ENCODE measurements around the gene DTNBP1. TPM values are rescaled to one million over a fixed set of nuclear protein-coding genes. Genes with fewer than 3 reads are reported as not detected.
"Not testable (repeated sequence)": the region's sequence is repeated elsewhere in the genome, so short reads cannot be mapped to it uniquely, and the experiment has no call there.

Gene DTNBP1
- total RNA-seq, 1 donor from 2014 or later: 20.1 TPM

- no peaks in the 10 kb centered on the region for H3K9me3 Mint-ChIP-seq (ENCODE audit: unreplicated experiment)
- H3K27me3 Mint-ChIP-seq (ENCODE audit: unreplicated experiment): peaks cover 39% of the 10 kb centered on the region
- no peak overlapping the region for H3K4me3 Mint-ChIP-seq (ENCODE audit: unreplicated experiment)
- no peak for TF ChIP-seq CTCF (IDR thresholded peaks at IDR 0.05)
- DNase-seq (ENCODE audit: extremely low spot score, unreplicated experiment): no peak
- H3K4me1 Mint-ChIP-seq (ENCODE audit: unreplicated experiment): no peaks in the 10 kb centered on the region
- no peaks in the 10 kb centered on the region for H3K36me3 Mint-ChIP-seq (ENCODE audit: unreplicated experiment)
- H3K27ac Mint-ChIP-seq (ENCODE audit: unreplicated experiment): no peak overlapping the region
Observed at GRCh38 chr6:15674690-15675386, 12.0 kb upstream of the DTNBP1 start.

- no peaks in the 10 kb centered on the region for H3K4me1 Mint-ChIP-seq (ENCODE audit: unreplicated experiment)
- H3K4me3 Mint-ChIP-seq (ENCODE audit: unreplicated experiment): no peak overlapping the region
- no peaks in the 10 kb centered on the region for H3K36me3 Mint-ChIP-seq (ENCODE audit: unreplicated experiment)
- peaks cover 51% of the 10 kb centered on the region for H3K27me3 Mint-ChIP-seq (ENCODE audit: unreplicated experiment)
- H3K9me3 Mint-ChIP-seq (ENCODE audit: unreplicated experiment): no peaks in the 10 kb centered on the region
- DNase-seq (ENCODE audit: extremely low spot score, unreplicated experiment): no peak
- no peak for TF ChIP-seq CTCF (IDR thresholded peaks at IDR 0.05)
- H3K27ac Mint-ChIP-seq (ENCODE audit: unreplicated experiment): no peak overlapping the region
Observed at GRCh38 chr6:15673666-15674065, 10.8 kb upstream of the DTNBP1 start.

GRCh38 chr6:15672818-15673217 lies 10.0 kb upstream of the DTNBP1 start:
- Mint-ChIP-seq H3K4me1 (ENCODE audit: unreplicated experiment) (no peaks in the 10 kb centered on the region), H3K27ac (ENCODE audit: unreplicated experiment) (no peak overlapping the region), H3K9me3 (ENCODE audit: unreplicated experiment) (no peaks in the 10 kb centered on the region), H3K4me3 (ENCODE audit: unreplicated experiment) (no peak overlapping the region), H3K27me3 (ENCODE audit: unreplicated experiment) (peaks cover 58% of the 10 kb centered on the region), H3K36me3 (ENCODE audit: unreplicated experiment) (no peaks in the 10 kb centered on the region)
- TF ChIP-seq CTCF (IDR thresholded peaks at IDR 0.05): no peak
- no peak for DNase-seq (ENCODE audit: extremely low spot score, unreplicated experiment)

- Mint-ChIP-seq H3K36me3 (ENCODE audit: unreplicated experiment) (no peaks in the 10 kb centered on the region), H3K4me1 (ENCODE audit: unreplicated experiment) (no peaks in the 10 kb centered on the region), H3K4me3 (ENCODE audit: unreplicated experiment) (no peak overlapping the region), H3K27me3 (ENCODE audit: unreplicated experiment) (peaks cover 57% of the 10 kb centered on the region), H3K27ac (ENCODE audit: unreplicated experiment) (no peak overlapping the region), H3K9me3 (ENCODE audit: unreplicated experiment) (no peaks in the 10 kb centered on the region)
- TF ChIP-seq CTCF (IDR thresholded peaks at IDR 0.05): no peak
- no peak for DNase-seq (ENCODE audit: extremely low spot score, unreplicated experiment)
Observed at GRCh38 chr6:15672291-15672690, 9.5 kb upstream of the DTNBP1 start.

GRCh38 chr6:15668918-15669317 lies 6.1 kb upstream of the DTNBP1 start:
- H3K27me3 Mint-ChIP-seq (ENCODE audit: unreplicated experiment): peaks cover 64% of the 10 kb centered on the region
- TF ChIP-seq CTCF (IDR thresholded peaks at IDR 0.05): no peak
- H3K27ac Mint-ChIP-seq (ENCODE audit: unreplicated experiment): no peak overlapping the region
- no peak for DNase-seq (ENCODE audit: extremely low spot score, unreplicated experiment)
- no peaks in the 10 kb centered on the region for H3K36me3 Mint-ChIP-seq (ENCODE audit: unreplicated experiment)
- H3K4me1 Mint-ChIP-seq (ENCODE audit: unreplicated experiment): no peaks in the 10 kb centered on the region
- H3K9me3 Mint-ChIP-seq (ENCODE audit: unreplicated experiment): no peaks in the 10 kb centered on the region
- no peak overlapping the region for H3K4me3 Mint-ChIP-seq (ENCODE audit: unreplicated experiment)

GRCh38 chr6:15666896-15667295 lies 4.1 kb upstream of the DTNBP1 start:
- H3K27me3 Mint-ChIP-seq (ENCODE audit: unreplicated experiment): peaks cover 48% of the 10 kb centered on the region
- H3K9me3 Mint-ChIP-seq (ENCODE audit: unreplicated experiment): not testable (repeated sequence)

More at GRCh38 chr6:15666896-15667295, 4.1 kb upstream of the DTNBP1 start:
- DNase-seq (ENCODE audit: extremely low spot score, unreplicated experiment); H3K36me3 Mint-ChIP-seq (ENCODE audit: unreplicated experiment); H3K27ac Mint-ChIP-seq (ENCODE audit: unreplicated experiment); H3K4me3 Mint-ChIP-seq (ENCODE audit: unreplicated experiment); H3K4me1 Mint-ChIP-seq (ENCODE audit: unreplicated experiment): not testable (repeated sequence)
